GM19238 (cell line): Measurements from ENCODE around the gene DNAJC5.

Source experiments
- DNase-seq: peaks from one replicate; pipeline ENCODE4 v3.0.0; 2011; ENCODE audit warnings: low spot score; ENCODE audit not compliant: insufficient read length

Gene DNAJC5

GRCh38 chr20:63979557-63980316 is 84.8 kb downstream of the DNAJC5 start, which contains the start of gene SAMD10:
Gene SAMD10, minus strand, starts transcription at chr20:63979642. Its CDS starts 175 bp downstream, at chr20:63979467.
- peak; percentile 79 for DNase-seq

- no peak for DNase-seq
These were observed 85.4 kb downstream of the DNAJC5 start for GRCh38 chr20:63980317-63980805.

GRCh38 chr20:63980806-63981728 is 86.1 kb downstream of the DNAJC5 start, which contains the start of gene PRPF6:
Gene PRPF6, plus strand, starts transcription at chr20:63981132. Its CDS starts 114 bp downstream, at chr20:63981246.
- DNase-seq: peak; percentile 99

- DNase-seq: no peak
These were observed 88.0 kb downstream of the DNAJC5 start for GRCh38 chr20:63982937-63983336.
